Endothelial cell of umbilical vein (primary cell): ENCODE measurements around the gene CYB5A. TPM values are rescaled to one million over a fixed set of nuclear protein-coding genes. Genes with fewer than 3 reads are reported as not detected.

Experiments used
- BruUV-seq: library from RNA; stranded (reverse); fragments of 400-500 nt; replicated peaks from 2 replicates; lab custom pipeline; 2021; lab: Mats Ljungman, UMichigan
- CTCF ChIA-PET: fragments of 300-600, 350-600 bp; sonication (Branson Sonifier 250); formaldehyde crosslinking; loops from one replicate; lab custom pipeline; 2021; ENCODE audit warnings: antibody characterized with exemption, inconsistent platforms; lab: Charles Lee
- POLR2A ChIA-PET: fragments of 300-600, 350-600 bp; sonication (Branson Sonifier 250); formaldehyde crosslinking; loops from one replicate; lab custom pipeline; 2021; ENCODE audit warnings: antibody characterized with exemption, inconsistent platforms; lab: Charles Lee
- DNase-seq: peaks from one replicate; pipeline ENCODE4 v3.0.0-alpha.2; 2011; ENCODE audit warnings: low read depth, low spot score
- FAIRE-seq: peaks from 2 replicates; lab custom pipeline; 2011; peaks lifted over from hg19 to GRCh38; lab: Jason Lieb, UNC
- H2AFZ ChIP-seq: 2 replicates; pipeline ENCODE4 v1.6.0; 2012; ENCODE audit warnings: low read depth, low read length, control low read depth, inconsistent platforms
- H3K27ac ChIP-seq: 2 replicates; pipeline ENCODE4 v1.5.1; 2011; ENCODE audit warnings: low read depth, mild to moderate bottlenecking, control low read depth, low read length, moderate library complexity; ENCODE audit not compliant: insufficient read depth
- H3K27me3 ChIP-seq, 2 experiments: 2 replicates each; pipeline versions ENCODE4 v1.6.0 to v1.6.1; 2011; ENCODE audit warnings: low read length in 2 of 2, mixed read lengths in 1 of 2; ENCODE audit not compliant: control insufficient read depth in 2 of 2, insufficient read depth in 2 of 2
- H3K36me3 ChIP-seq, 2 experiments: 2 replicates in 1 of 2; 3 replicates in 1 of 2; pipeline ENCODE4 v1.5.1; 2011; ENCODE audit warnings: low read length in 2 of 2, mild to moderate bottlenecking in 1 of 2, moderate library complexity in 1 of 2; ENCODE audit not compliant: control insufficient read depth in 2 of 2, insufficient read depth in 2 of 2; ENCODE audit errors: extremely low read depth in 1 of 2
- H3K4me1 ChIP-seq: 3 replicates; pipeline ENCODE4 v1.5.1; 2011; ENCODE audit warnings: mild to moderate bottlenecking, low read length; ENCODE audit not compliant: control insufficient read depth, insufficient read depth; ENCODE audit errors: extremely low read depth
- H3K4me2 ChIP-seq: 2 replicates; pipeline ENCODE4 v1.6.1; 2011; ENCODE audit warnings: low read length, control low read depth, mixed read lengths; ENCODE audit not compliant: insufficient read depth
- H3K4me3 ChIP-seq, 3 experiments: fragments of 200-600 bp in 1 of 3; sonication (generic), shearing (Covaris generic) in 1 of 3; replicated peaks in 1 of 3; 2 replicates each; pipeline ENCODE4 v1.5.1; 2011 to 2016; ENCODE audit warnings: control low read depth in 3 of 3, low read length in 3 of 3, mild to moderate bottlenecking in 2 of 3, inconsistent platforms in 1 of 3, low read depth in 1 of 3, moderate library complexity in 1 of 3; ENCODE audit not compliant: insufficient read depth in 1 of 3
- H3K79me2 ChIP-seq: 2 replicates; pipeline ENCODE4 v1.6.0; 2012; ENCODE audit warnings: low read length, inconsistent platforms; ENCODE audit not compliant: control insufficient read depth, insufficient read depth
- H3K9ac ChIP-seq: replicated peaks from 2 replicates; pipeline ENCODE3; 2011; ENCODE audit warnings: low read length, control low read depth; ENCODE audit not compliant: insufficient read depth; ENCODE audit errors: extremely low read depth
- H3K9me1 ChIP-seq: replicated peaks from 3 replicates; pipeline ENCODE4 v1.6.0; 2011; ENCODE audit warnings: mild to moderate bottlenecking, low read length; ENCODE audit not compliant: control insufficient read depth, insufficient read depth; ENCODE audit errors: extremely low read depth
- H3K9me3 ChIP-seq: replicated peaks from 2 replicates; pipeline ENCODE4 v1.5.1; 2012; ENCODE audit warnings: low read length, inconsistent platforms; ENCODE audit not compliant: control insufficient read depth, insufficient read depth
- H4K20me1 ChIP-seq: replicated peaks from 2 replicates; pipeline ENCODE3; 2011; ENCODE audit warnings: mild to moderate bottlenecking, low read length; ENCODE audit not compliant: control insufficient read depth, insufficient read depth; ENCODE audit errors: extremely low read depth
- EZH2 ChIP-seq: IDR thresholded peaks from 2 replicates; pipeline ENCODE4 v1.6.1; 2012; ENCODE audit warnings: borderline replicate concordance, low read depth, mild to moderate bottlenecking, moderate library complexity, low read length, inconsistent platforms; ENCODE audit not compliant: severe bottlenecking
- FOS ChIP-seq: IDR thresholded peaks from 2 replicates; pipeline ENCODE4 v1.6.1; 2011; ENCODE audit warnings: mild to moderate bottlenecking, low read length, moderate library complexity, borderline replicate concordance; ENCODE audit not compliant: insufficient read depth
- GATA2 ChIP-seq: IDR thresholded peaks from 2 replicates; pipeline ENCODE4 v1.7.0; 2011; ENCODE audit warnings: low read depth, mild to moderate bottlenecking, moderate library complexity, mixed read lengths, low read length; ENCODE audit not compliant: insufficient read length, insufficient read depth
- JUN ChIP-seq: IDR thresholded peaks from 2 replicates; pipeline ENCODE4 v1.6.1; 2011; ENCODE audit warnings: borderline replicate concordance, low read depth; ENCODE audit not compliant: insufficient read length, insufficient read depth
- MAX ChIP-seq: IDR thresholded peaks from 2 replicates; pipeline ENCODE4 v1.6.1; 2011; ENCODE audit not compliant: insufficient read depth, insufficient read length
- MYC ChIP-seq: IDR thresholded peaks from one replicate; pipeline ENCODE4 v1.6.1; 2011; ENCODE audit warnings: mild to moderate bottlenecking, low read depth, low read length
- POLR2A ChIP-seq: IDR thresholded peaks from 2 replicates; pipeline ENCODE4 v1.6.1; 2012; ENCODE audit warnings: low read depth, mild to moderate bottlenecking, control low read depth, low read length
- POLR2AphosphoS5 ChIP-seq: IDR thresholded peaks from 2 replicates; pipeline ENCODE4 v1.6.1; 2012; ENCODE audit warnings: low read depth, mild to moderate bottlenecking, control low read depth, low read length, moderate library complexity; ENCODE audit not compliant: insufficient read depth
- dilution Hi-C: fragments of 300-500 bp; cut with MboI; formaldehyde crosslinking; loops from one replicate; pipeline ENCODE4 v1.15.0; 2019; ENCODE audit warnings: low sequenced_read_pairs; ENCODE audit not compliant: extremely low pct_ligation_motif_present
- intact Hi-C: fragments of 100-400 bp; cut with micrococcal nuclease; formaldehyde crosslinking; loops from one replicate; pipeline ENCODE4 v1.10.0; 2022
- polyA plus RNA-seq, 4 experiments: library from polyadenylated mRNA; depleted of rRNA in 3 of 4; stranded (reverse) in 3 of 4; unstranded in 1 of 4; fragments of >200 nt; gene quantifications; 2 replicates each; pipeline versions ENCODE4 v1.2.1 to v1.2.3, GENCODE V29; 2011 to 2012; ENCODE audit warnings: missing spikeins in 1 of 4
- total RNA-seq: library from RNA; stranded (reverse); gene quantifications from 2 replicates; pipeline ENCODE4 v1.2.3, GENCODE V29; 2021
- TF ChIP-seq, protein P1 (sequence below), 2 donors: IDR thresholded peaks; 1 replicate in 1 of 2; 2 replicates in 1 of 2; pipeline ENCODE4 v1.5.1; 2011; ENCODE audit warnings: low read length in 2 of 2, mild to moderate bottlenecking in 2 of 2, moderate library complexity in 2 of 2, control low read depth in 1 of 2, inconsistent platforms in 1 of 2, low read depth in 1 of 2; ENCODE audit not compliant: insufficient read depth in 1 of 2; ENCODE audit errors: extremely low read depth in 1 of 2

The CYB5A gene
- total and polyA plus RNA-seq, 2 donors (not counting 3 experiments of a cell fraction or from before 2014, with no cell fraction given) = 24.9 to 74.0 TPM

DNA sequence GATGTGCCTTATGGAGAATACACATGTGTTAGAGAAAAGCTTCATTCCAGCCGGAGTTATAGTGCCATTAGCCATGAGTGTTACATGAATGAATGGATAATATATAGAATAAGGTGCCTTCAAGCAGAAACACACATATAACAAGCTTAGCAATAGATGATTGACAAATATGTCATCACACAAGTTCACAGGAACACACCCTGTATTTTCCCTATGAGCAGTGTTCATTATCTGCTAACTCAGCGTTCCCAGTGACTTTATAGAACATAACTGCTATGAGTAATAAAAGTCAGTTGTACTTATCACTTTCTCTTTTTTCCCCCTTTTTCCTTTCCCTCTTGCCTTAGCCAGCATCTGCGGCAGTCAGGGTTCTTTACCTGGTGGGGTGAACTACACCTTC is 78.3 kb downstream of the CYB5A start:
- no TSS peak for BruUV-seq
- DNase-seq (no peak), FAIRE-seq (no peak)
- H3K4me2 ChIP-seq = no peak overlapping the region
- no peak overlapping the region for H3K9ac ChIP-seq
- no peak overlapping the region for H2AFZ ChIP-seq
- TF ChIP-seq MYC = no peak
- TF ChIP-seq POLR2AphosphoS5 = no peak
- TF ChIP-seq FOS = no peak
- TF ChIP-seq GATA2 = no peak
- no peak for TF ChIP-seq EZH2
- no peak for TF ChIP-seq JUN
- no peak for TF ChIP-seq POLR2A
- TF ChIP-seq, protein P1, sequence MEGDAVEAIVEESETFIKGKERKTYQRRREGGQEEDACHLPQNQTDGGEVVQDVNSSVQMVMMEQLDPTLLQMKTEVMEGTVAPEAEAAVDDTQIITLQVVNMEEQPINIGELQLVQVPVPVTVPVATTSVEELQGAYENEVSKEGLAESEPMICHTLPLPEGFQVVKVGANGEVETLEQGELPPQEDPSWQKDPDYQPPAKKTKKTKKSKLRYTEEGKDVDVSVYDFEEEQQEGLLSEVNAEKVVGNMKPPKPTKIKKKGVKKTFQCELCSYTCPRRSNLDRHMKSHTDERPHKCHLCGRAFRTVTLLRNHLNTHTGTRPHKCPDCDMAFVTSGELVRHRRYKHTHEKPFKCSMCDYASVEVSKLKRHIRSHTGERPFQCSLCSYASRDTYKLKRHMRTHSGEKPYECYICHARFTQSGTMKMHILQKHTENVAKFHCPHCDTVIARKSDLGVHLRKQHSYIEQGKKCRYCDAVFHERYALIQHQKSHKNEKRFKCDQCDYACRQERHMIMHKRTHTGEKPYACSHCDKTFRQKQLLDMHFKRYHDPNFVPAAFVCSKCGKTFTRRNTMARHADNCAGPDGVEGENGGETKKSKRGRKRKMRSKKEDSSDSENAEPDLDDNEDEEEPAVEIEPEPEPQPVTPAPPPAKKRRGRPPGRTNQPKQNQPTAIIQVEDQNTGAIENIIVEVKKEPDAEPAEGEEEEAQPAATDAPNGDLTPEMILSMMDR (IDR thresholded peaks at IDR 0.05; ENCODE audit: extremely low read depth in 1 of 2, insufficient read depth in 1 of 2, low read depth in 1 of 2, low read length in 2 of 2) = no peak
- TF ChIP-seq MAX = no peak
- H3K4me1 ChIP-seq = no peaks in the 10 kb centered on the region
- no peak overlapping the region for H3K27ac ChIP-seq
- intact Hi-C loops = no loop called here
- CTCF ChIA-PET = no interaction called here
- no peaks in the 10 kb centered on the region for H3K27me3 ChIP-seq
- POLR2A ChIA-PET = no interaction called here
- no peaks in the 10 kb centered on the region for H3K36me3 ChIP-seq
- H3K4me3 ChIP-seq = no peak overlapping the region
- no peaks in the 10 kb centered on the region for H3K9me1 ChIP-seq
- no peaks in the 10 kb centered on the region for H3K9me3 ChIP-seq
- dilution Hi-C loops = no loop called here
- no peaks in the 10 kb centered on the region for H3K79me2 ChIP-seq
- no peaks in the 10 kb centered on the region for H4K20me1 ChIP-seq
